Liver (tissue), 9 donors: Measurements from ENCODE around the gene STAT2. TPM values are rescaled to one million over a fixed set of nuclear protein-coding genes. Genes with fewer than 3 reads are reported as not detected.
"Not testable (repeated sequence)": the region's sequence is repeated elsewhere in the genome, so short reads cannot be mapped to it uniquely, and the experiment has no call there.

Experiments used
- DNase-seq: peaks from one replicate; pipeline ENCODE4 v3.0.0-alpha.2; 2017; ENCODE audit warnings: low spot score
- H3K27ac ChIP-seq, 2 donors: one replicate each; pipeline ENCODE4 v1.7.0; 2013; ENCODE audit warnings: inconsistent platforms in 2 of 2, low read length in 2 of 2, control low read depth in 1 of 2, low read depth in 1 of 2, mild to moderate bottlenecking in 1 of 2
- H3K27me3 ChIP-seq, 4 donors: one replicate each; pipeline versions ENCODE4 v1.6.1 to v1.7.0; 2013; ENCODE audit warnings: low read length in 3 of 4, inconsistent platforms in 1 of 4, mild to moderate bottlenecking in 1 of 4, moderate library complexity in 1 of 4; ENCODE audit not compliant: control insufficient read depth in 4 of 4, insufficient read depth in 4 of 4
- H3K36me3 ChIP-seq, 4 donors: one replicate each; pipeline versions ENCODE4 v1.6.1 to v1.7.0; 2013; ENCODE audit warnings: low read length in 3 of 4, mild to moderate bottlenecking in 3 of 4, low read depth in 1 of 4, moderate library complexity in 1 of 4; ENCODE audit not compliant: control insufficient read depth in 4 of 4, insufficient read depth in 3 of 4
- H3K4me1 ChIP-seq, 4 donors: one replicate each; pipeline versions ENCODE4 v1.6.1 to v1.7.0; 2013; ENCODE audit warnings: low read length in 3 of 4, mild to moderate bottlenecking in 3 of 4, moderate library complexity in 1 of 4; ENCODE audit not compliant: control insufficient read depth in 4 of 4, insufficient read depth in 4 of 4
- H3K4me3 ChIP-seq, 3 donors: one replicate each; pipeline versions ENCODE4 v1.6.1 to v1.7.0; 2013; ENCODE audit warnings: low read length in 3 of 3, control low read depth in 1 of 3, low read depth in 1 of 3, mild to moderate bottlenecking in 1 of 3
- H3K9ac ChIP-seq, 2 donors: one replicate each; pipeline ENCODE4 v1.7.0; 2013; ENCODE audit warnings: low read length in 2 of 2, mild to moderate bottlenecking in 2 of 2, moderate library complexity in 2 of 2, control low read depth in 1 of 2, low read depth in 1 of 2
- H3K9me3 ChIP-seq, 4 donors: one replicate each; pipeline versions ENCODE4 v1.6.1 to v1.7.0; 2013; ENCODE audit warnings: low read length in 3 of 4; ENCODE audit not compliant: control insufficient read depth in 4 of 4
- HNF4A ChIP-seq, 2 donors: conservative IDR thresholded peaks; 2 replicates each; pipeline ENCODE4 v1.6.1; 2016; ENCODE audit warnings: antibody characterized with exemption in 2 of 2, mild to moderate bottlenecking in 2 of 2
- RAD21 ChIP-seq, 2 donors: IDR thresholded peaks; 2 replicates each; pipeline ENCODE4 v1.6.1; 2016; ENCODE audit warnings: antibody characterized with exemption in 2 of 2, mild to moderate bottlenecking in 2 of 2
- SP1 ChIP-seq: IDR thresholded peaks from 2 replicates; pipeline ENCODE4 v1.6.1; 2018; ENCODE audit warnings: antibody characterized with exemption, mild to moderate bottlenecking
- WGBS: extraction: QIAGEN DNeasy Blood & Tissue Kit; methylation state at CpG from one replicate; pipeline ENCODE4 v1.1.7; 2013; 5-methylcytosine and 5-hydroxymethylcytosine counted together
- polyA plus RNA-seq, 2 donors: library from polyadenylated mRNA; stranded (reverse) in 1 of 2; unstranded in 1 of 2; fragments of 200-250 nt in 1 of 2; fragments of >200 nt in 1 of 2; fragmentation: Nextera tagmentation in 1 of 2; extraction: Ambion mirVana in 1 of 2; gene quantifications; one replicate each; pipeline versions ENCODE4 v1.2.1 to v1.2.3, GENCODE V29; 2013 to 2015
- total RNA-seq, 2 donors: library from RNA; depleted of rRNA; stranded (reverse); fragments of >200 nt; gene quantifications; one replicate each; pipeline ENCODE4 v1.2.3, GENCODE V29; 2014
- donor health status: healthy.
- donor health status: healthy.
- donor health status: healthy.
- donor health status: healthy.
- donor health status: healthy.

STAT2 gene
- total and polyA plus RNA-seq, 4 donors: 48.4 to 219 (median 66.6) TPM

GRCh38 chr12:56408799-56409417 is 49.0 kb upstream of the STAT2 start:
- H3K4me1 ChIP-seq: peaks cover 2 to 18% (median 6%) of the 10 kb centered on the region in 4 donors
- 79% methylated on average over 5 of the region's 5 CpGs for WGBS
- H3K36me3 ChIP-seq: no peaks in the 10 kb centered on the region
- H3K9ac ChIP-seq: no peak overlapping the region
- DNase-seq: no peak
- H3K27me3 ChIP-seq: no peaks in the 10 kb centered on the region
- peak; percentile 44 to 49 for TF ChIP-seq HNF4A (conservative IDR thresholded peaks at IDR 0.05)
- no peak for TF ChIP-seq RAD21 (IDR thresholded peaks at IDR 0.05)
- no peaks in the 10 kb centered on the region for H3K9me3 ChIP-seq
- H3K27ac ChIP-seq: no peak overlapping the region
- H3K4me3 ChIP-seq: no peak overlapping the region

- not testable (repeated sequence) for H3K4me1 ChIP-seq, DNase-seq, H3K27ac ChIP-seq, H3K36me3 ChIP-seq, H3K9me3 ChIP-seq, H3K9ac ChIP-seq, H3K4me3 ChIP-seq, H3K27me3 ChIP-seq
- WGBS: 80% methylated on average over 3 of the region's 3 CpGs
Observed at GRCh38 chr12:56404227-56404626, 44.3 kb upstream of the STAT2 start.

- not testable (repeated sequence) for H3K36me3 ChIP-seq, DNase-seq, H3K27me3 ChIP-seq, H3K9ac ChIP-seq, H3K4me1 ChIP-seq, H3K9me3 ChIP-seq, H3K27ac ChIP-seq, H3K4me3 ChIP-seq
Observed at GRCh38 chr12:56401612-56402011, 41.7 kb upstream of the STAT2 start.

GRCh38 chr12:56401125-56401524 is 41.2 kb upstream of the STAT2 start:
- not testable (repeated sequence) for H3K27me3 ChIP-seq, H3K36me3 ChIP-seq, H3K27ac ChIP-seq, H3K9ac ChIP-seq, DNase-seq, H3K4me3 ChIP-seq, H3K9me3 ChIP-seq, H3K4me1 ChIP-seq
- 92% methylated on average over 1 of the region's 3 CpGs for WGBS

- not testable (repeated sequence) for DNase-seq, H3K9me3 ChIP-seq, H3K36me3 ChIP-seq, H3K9ac ChIP-seq, H3K4me3 ChIP-seq, H3K27ac ChIP-seq, H3K27me3 ChIP-seq, H3K4me1 ChIP-seq
- WGBS: 95% methylated on average over 3 of the region's 3 CpGs
Observed at GRCh38 chr12:56399466-56399865, 39.6 kb upstream of the STAT2 start.

- no peak for DNase-seq
- Histone ChIP-seq H3K36me3 (no peaks in the 10 kb centered on the region), H3K4me1 (no peaks in the 10 kb centered on the region), H3K27me3 (no peaks in the 10 kb centered on the region), H3K9me3 (no peaks in the 10 kb centered on the region), H3K9ac (no peak overlapping the region), H3K27ac (no peak overlapping the region), H3K4me3 (no peak overlapping the region)
- TF ChIP-seq SP1 (no peak), HNF4A (conservative IDR thresholded peaks at IDR 0.05) (peak; percentile 56)
Observed at GRCh38 chr12:56398324-56398723, 38.4 kb upstream of the STAT2 start.
